OCI-LY3 (cell line): Measurements from ENCODE around the gene C12orf54.
"Not testable (repeated sequence)": the region's sequence is repeated elsewhere in the genome, so short reads cannot be mapped to it uniquely, and the experiment has no call there.

Experiments
- EZH2phosphoT487 ChIP-seq: fragments of 200-600 bp; shearing (Covaris generic); IDR thresholded peaks from 2 replicates; pipeline ENCODE4 v1.6.1; 2018; ENCODE audit warnings: antibody characterized with exemption, mixed run types, low read depth
- TF ChIP-seq, protein P1 (sequence below): fragments of 200-600, 300-600 bp; sonication (generic); IDR thresholded peaks from 2 replicates; pipeline ENCODE4 v1.5.1; 2014; ENCODE audit warnings: antibody characterized with exemption, low read length, low read depth

- TF ChIP-seq, protein P1, sequence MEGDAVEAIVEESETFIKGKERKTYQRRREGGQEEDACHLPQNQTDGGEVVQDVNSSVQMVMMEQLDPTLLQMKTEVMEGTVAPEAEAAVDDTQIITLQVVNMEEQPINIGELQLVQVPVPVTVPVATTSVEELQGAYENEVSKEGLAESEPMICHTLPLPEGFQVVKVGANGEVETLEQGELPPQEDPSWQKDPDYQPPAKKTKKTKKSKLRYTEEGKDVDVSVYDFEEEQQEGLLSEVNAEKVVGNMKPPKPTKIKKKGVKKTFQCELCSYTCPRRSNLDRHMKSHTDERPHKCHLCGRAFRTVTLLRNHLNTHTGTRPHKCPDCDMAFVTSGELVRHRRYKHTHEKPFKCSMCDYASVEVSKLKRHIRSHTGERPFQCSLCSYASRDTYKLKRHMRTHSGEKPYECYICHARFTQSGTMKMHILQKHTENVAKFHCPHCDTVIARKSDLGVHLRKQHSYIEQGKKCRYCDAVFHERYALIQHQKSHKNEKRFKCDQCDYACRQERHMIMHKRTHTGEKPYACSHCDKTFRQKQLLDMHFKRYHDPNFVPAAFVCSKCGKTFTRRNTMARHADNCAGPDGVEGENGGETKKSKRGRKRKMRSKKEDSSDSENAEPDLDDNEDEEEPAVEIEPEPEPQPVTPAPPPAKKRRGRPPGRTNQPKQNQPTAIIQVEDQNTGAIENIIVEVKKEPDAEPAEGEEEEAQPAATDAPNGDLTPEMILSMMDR, result not testable (repeated sequence)
- TF ChIP-seq EZH2phosphoT487, result not testable (repeated sequence)
Observed at GRCh38 chr12:48452961-48453360, 29.3 kb upstream of the C12orf54 start.
